GM21390 (cell line): ENCODE results near the gene PSMB3.
"Not testable (repeated sequence)": the region's sequence is repeated elsewhere in the genome, so short reads cannot be mapped to it uniquely, and the experiment has no call there.

Experiments used
- ATAC-seq: cut with Tn5 transposase; IDR thresholded peaks from one replicate; pipeline ENCODE4 v1.9.1; 2021; ENCODE audit not compliant: unreplicated experiment

PSMB3 gene

DNA sequence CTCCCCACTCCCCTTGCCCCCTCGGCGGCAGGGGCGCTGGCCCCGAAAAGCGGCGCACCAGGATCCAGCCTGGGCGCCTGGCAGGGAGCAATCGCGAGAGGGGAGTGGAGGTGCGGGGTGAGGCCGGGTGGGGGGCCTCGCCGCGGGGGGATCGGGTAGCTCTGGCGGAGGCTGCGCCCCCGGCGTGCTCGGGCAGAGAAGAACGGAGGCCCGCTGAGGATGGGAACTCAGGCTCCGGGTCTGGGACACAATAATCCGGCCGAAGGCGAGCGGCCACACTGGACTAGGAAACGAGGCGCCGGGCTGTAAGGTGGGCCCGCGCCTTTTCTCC lies 3.7 kb upstream of the PSMB3 start:
- ATAC-seq: no peak

DNA sequence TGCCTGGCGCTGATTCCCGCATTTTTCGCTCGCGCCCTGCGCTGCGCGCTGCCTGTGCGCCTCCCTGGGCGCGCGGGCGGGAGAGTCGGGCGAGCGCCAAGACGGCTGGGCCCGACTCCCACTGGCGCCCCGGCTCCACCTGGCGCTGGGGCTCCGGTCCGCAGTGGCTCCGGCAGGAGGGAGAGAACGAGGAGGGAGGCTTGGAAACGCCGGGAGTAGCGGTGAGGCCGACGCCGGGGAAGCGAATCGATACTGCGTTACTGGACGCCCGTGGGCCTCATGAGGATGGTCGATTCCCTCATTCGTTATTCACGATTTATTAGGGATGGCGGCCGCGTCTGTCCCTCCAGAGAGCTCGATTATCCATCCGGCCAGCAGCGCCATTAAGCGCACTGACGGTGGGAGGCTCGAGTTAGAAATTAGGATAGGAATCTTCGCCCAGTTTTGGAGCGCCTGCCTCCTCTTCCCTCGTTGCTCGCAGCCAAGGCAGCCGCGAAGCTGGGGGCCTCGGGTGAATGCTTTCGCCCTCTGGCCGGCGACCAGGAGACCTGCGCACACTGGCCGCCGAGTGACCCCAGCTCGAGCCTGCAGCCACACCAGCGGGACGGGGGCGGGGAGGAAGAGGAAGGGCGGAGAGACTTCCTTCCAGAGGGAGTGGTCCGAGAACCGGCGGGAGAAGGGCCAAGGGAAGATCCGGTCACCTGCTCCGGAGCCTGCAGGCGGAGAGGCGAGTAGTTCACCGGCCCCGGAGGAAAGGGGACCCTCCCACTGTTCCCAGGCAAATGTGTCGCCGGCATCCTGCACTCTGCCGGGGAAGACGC lies 3.1 kb upstream of the PSMB3 start:
- no peak for ATAC-seq

DNA sequence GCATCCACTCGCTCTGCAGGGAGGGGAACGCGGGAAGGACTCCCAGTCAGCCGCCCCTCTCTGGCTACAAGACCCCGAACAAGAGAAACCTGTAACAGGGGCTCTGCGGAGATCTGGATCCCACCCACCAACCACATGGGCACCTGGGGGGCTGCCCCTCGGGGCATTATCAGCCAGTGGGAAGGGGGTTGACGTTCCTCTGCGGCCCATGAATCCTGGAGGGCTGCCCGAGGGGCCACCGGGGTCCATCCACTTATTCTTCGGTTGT lies 2.6 kb upstream of the PSMB3 start:
- no peak for ATAC-seq

DNA sequence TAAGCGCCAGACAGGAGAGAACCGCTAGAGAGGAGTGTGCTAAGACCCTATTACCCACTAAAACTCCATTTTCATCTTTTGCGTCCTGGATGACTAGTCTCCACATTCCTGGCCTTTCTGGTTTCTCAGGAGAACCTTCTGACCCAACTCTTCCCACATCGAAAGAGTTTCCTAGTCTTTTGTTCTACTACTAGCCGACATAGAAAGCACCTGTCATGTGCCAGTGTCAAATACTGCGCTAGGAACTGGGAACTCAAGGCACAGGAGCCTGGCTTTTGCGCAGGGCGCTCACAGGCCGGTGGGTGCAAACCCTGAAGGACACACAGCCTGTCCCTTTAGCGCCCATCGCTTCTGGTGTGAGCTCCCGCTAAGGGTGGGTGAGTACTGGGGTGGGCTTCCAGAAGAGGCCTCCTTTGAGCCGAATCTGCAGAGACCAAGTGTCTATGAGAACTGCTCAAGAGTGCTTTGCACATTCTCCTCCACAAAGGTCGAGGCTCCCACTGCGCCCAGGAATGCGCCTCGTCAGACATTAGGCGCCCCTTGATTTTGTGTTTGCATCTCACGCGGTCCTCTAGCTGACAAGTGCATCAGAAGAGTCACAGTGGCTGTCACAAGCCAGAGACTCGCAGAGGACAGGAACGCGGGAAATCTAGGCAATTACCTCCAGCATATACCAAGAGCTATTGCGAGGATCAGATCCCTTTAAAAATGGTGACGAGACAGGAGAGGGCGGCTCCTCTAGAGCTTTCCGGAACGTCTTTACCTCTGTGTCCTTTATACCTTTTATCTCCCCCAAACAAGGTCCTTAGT lies 2.0 kb upstream of the PSMB3 start:
- ATAC-seq: no peak

DNA sequence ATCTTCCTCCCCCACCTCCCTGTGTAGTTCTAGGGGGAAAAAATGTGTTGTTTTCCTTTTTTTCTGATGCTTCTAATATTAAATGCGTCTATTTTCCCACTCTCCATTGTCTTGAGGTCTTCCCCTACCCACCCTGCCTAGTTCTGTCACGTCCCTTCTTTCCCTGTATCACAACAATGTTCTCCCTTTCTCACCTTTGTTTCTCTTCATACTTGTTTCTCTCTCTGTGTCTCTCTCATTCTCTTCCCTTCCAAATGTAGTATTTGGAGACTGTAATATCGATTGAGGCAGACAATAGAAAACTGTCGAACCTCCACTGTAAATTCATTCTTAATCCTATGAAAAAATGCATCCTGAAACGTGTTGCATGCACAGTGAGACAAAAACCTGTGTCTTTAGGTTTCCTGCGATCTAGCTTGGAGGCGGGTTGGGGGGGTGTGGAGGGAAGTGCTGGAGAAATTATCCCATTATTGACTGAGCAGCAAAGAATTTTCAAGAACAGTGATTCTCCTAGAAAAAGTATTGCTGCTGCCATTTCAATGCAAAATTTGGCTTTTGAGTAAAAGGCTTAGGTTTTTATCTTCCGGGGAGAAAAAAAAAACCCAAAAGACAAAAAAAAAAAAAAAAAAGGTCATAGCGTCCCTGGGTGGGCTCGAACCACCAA lies 1.3 kb upstream of the PSMB3 start:
- no peak for ATAC-seq

DNA sequence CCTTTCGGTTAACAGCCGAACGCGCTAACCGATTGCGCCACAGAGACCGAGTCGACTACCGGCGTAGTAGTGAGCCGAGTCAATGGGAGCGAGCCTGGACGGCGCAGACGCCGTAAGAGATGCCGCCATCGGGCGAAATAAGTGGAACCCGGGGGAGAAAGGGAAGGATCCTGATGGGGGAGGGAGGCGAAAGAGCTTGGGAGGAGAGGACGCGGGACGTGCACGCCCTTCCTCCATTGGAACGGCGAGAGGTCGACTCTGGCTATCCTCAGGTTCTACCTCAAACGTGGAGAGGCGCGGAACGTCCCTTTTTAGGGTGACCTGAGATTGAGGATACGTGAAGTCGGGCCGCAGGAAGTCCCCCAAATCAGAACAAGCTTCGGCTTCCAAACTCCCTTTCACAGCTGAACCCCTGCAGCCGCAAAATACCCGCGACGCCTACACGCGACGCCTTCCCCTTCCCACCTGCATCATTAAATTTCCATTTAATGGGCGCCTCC lies 683 bp upstream of the PSMB3 start:
- ATAC-seq: peak; percentile 12

DNA sequence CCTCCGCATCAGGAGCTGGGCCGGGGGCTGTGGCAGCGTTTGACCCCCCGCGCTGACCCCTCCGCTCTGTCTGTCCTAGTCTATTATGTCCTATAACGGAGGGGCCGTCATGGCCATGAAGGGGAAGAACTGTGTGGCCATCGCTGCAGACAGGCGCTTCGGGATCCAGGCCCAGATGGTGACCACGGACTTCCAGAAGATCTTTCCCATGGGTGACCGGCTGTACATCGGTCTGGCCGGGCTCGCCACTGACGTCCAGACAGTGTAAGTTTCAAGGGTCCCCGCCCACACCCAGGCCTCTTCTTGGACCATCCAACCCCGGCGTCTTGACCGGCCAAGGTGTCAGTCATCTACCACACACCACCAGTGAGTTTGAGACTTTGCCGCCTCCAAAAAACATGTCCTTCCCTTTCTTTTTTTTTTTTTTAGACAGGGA lies 548 bp downstream of the PSMB3 start:
- ATAC-seq: no peak

DNA sequence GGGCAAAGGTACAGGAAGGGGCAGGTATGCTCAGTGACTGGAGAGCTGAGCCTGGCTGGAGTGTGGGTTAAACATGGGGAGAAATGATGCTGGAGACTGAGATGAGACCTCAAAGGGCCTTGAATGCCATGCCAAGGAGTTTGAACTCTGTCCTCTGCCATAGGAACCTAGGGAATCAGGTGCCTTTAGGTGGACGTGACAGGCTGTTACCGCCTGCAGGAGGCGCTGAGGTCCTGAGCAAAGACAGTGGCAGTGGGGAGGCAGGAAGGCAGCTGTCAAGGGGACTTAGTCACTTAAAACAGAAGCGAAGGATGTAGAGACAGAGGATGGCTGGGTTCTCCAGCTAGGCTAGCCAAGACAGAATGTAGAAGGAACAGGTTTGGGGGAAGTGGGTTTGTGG lies 9.1 kb downstream of the PSMB3 start:
- ATAC-seq: no peak

DNA sequence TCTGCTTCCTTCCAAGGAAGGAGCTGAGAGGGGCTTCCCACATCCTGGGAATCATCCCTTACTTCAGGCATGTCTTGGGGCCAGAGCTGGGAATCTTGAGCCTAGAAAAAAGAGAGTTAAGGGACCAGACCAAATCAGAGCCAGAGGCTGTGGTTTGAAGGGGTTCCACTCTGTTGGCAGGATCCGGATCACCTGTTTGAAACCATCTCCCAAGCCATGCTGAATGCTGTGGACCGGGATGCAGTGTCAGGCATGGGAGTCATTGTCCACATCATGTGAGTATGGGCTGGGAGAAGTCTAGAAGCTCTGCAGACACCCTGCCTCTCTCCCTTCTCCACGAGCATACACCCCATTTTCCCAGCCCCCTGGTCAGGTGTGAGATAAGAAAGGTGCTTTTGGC lies 9.7 kb downstream of the PSMB3 start:
- no peak for ATAC-seq

DNA sequence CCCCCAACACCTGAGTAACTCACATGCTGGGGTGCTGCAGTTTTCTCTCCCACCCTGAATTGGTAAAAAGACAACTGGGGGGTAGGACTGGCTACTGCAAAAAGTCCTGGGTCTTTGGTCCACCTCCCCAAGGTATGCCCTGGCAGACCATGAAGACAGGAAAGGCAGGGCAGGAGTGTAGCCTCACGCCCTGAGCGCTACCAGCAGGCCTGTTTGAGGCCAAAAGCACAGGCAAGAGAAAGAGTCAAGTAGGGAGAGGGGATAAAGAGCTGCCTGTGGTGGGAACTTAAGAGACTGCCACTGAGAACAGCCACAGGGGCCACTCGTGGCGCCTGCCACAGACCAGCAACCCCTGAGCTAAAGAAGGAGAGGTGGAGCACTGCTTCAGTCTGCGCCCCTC lies 13.8 kb downstream of the PSMB3 start:
- no peak for ATAC-seq

DNA sequence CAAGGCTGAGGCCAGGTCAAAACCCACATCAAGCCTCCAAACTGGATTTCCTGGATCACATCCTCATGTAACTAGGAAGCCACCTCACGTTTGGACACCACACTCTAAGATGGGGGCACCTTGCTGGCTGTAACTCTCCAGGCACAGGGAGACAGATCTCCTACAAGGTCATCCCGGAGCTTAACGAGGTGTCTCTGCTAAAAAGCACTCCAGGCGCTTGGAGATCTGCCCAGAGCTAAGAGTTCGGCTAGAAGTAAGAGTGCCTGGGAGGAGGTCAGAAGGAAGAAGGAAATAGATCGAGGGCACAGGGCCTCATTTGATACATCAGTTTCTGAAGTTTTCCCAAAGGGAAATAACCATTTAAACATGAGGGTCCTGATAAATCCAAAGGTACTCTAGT lies 15.9 kb downstream of the PSMB3 start:
- ATAC-seq: no peak

DNA sequence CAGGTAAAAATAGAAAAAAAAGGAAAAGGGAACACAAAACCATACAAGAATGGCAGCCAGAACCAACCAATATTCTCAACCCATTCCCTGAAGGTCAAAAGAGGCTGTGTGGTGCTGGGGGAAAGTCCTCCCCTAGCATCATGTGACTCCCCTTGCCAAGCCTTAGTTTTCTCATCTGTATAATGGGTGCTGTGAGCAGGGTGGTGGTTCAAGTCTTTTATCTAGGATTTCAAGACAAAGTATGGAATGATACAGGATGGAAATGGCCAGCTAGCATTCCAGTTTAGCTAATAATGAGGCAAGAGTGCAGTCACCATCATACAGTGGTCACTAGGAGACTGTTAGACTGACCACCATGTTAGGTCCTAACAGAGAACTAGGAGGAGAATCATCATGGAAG lies 20.7 kb downstream of the PSMB3 start:
- ATAC-seq: no peak

DNA sequence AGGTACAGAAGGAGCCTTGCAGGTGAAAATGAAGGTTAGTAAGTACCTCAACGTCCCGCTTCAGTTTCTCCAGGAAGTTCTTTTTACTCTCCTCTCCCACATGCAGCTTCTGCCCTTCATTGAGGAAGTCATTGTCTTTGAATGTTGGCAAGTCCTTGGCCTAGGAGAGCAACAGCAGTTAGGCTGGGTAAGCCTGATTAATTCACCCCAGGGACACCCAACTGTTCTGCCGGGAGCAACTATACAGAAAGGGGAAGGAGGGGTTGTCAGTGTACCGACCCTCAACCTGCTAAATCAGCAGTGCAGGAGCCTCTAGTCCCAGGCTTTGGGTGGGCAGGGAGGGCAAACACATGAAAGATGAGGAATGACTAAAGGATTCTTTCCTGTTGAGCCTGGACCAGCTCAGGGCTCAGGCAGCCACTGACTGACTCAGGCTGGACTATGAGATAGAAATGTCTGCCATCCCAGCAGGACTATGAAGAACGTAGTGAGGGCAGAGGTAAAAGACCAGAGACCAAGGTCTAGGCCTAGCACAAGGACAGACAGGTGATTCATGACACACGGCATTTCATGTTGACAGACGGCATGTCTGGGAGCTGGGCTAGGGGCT lies 25.2 kb downstream of the PSMB3 start:
- no peak for ATAC-seq

DNA sequence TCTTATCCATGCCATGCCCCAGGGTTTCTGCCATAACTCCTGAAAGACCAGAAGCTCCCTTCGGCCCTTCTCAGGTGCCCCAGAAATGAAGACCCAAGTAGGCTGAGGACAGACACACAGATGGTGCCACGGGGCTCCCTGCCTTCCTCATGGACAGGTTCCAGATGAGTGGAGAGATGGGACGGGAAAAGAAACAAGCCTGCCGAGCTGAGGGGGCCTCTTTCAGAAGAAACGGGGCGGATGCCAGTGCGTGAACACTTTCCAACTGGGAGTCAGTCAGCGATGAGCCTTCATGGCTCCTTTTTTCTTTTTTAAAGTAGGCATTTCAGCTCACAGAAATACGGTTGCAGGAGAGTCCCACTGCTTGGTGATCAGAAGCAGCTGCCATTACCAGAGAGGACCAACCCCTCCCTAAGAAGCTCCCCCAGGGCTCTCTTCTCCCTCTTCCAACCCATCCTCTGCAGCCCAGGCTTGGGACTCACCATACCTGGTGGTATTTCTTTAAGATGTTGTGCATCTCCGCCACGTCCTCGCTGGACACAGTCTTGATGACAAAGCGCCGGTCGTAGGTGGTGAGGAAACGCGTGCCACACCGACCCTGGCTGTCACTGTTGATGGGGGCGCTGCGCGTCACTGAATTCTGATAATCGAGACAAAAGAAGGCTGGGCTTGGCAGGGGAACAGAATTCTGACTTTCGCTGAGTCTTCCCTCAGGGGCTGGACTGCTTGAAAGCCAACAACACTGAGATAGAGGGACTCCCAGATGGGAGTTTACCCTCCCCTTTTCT lies 27.6 kb downstream of the PSMB3 start:
- no peak for ATAC-seq

DNA sequence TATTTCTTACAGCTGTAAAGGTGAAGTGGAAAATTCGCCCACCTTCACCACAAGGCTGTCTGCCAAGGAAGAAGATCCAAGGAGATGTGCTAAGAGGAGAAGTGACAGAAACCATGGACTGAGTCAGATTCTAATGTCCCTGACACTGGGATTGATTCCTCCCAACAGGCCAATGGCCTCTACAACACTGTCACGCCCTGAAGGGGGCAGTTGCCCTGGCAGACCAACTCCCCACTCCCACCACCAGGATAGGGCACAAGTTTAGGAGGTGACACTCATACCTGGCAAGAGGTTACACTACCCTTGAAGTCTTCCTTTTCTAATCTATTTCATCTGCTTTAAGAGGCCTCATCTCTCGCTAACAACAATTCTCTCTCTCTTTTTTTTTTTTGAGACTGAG lies 30.7 kb downstream of the PSMB3 start:
- ATAC-seq: no peak

DNA sequence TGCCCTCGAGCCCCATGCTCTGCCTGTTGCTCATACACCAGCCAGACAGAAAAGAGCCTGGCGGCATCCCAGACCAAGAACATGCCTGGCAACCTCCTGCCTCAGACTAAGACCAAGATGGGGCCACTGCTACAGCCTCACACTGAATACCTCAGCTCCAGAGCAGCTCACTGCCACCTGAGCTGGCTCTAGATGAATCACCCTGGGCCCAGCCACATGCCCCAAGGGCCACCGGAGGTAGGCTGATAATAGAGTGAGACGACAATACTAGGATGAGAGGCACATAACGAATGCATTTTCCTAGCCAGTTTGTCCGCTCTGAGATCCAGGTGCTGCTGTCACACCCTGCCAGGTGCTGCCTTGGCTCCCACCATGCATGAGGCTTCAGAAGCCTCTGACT lies 33.8 kb downstream of the PSMB3 start:
- no peak for ATAC-seq

DNA sequence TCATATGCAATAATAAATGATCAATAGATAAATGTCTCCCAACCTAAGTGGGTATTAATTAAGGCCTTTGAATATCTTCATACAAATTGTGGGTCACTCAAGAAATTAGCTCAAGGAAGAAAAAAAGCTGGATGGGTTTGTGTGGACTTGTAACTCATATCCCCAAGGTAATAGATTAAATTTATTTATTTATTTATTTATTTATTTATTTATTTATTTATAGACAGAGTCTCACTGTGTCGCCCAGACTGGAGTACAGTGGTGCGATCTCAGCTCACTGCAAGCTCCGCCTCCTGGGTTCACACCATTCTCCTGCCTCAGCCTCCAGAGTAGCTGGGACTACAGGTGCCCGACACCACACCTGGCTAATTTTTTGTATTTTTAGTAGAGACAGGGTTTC lies 35.5 kb downstream of the PSMB3 start:
- not testable (repeated sequence) for ATAC-seq

DNA sequence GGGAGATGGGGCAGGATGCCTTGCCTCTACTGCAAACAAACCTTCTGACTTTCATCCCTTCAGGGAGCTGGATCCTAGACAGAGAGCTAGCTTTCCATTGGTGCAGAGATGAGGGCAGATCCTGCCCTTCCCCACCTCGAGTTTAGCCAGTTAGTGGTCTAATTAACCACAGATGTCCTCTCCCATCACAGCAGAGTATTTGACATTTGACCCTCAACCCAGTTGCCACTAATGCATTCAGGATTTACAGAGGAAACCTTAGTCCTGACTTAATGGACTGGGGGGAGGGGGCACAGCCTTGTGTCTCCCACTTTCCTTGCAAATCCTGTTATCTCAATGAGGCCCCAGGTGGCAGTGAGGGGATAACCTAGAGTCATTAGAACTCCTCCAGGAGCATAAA lies 36.6 kb downstream of the PSMB3 start:
- ATAC-seq: no peak

DNA sequence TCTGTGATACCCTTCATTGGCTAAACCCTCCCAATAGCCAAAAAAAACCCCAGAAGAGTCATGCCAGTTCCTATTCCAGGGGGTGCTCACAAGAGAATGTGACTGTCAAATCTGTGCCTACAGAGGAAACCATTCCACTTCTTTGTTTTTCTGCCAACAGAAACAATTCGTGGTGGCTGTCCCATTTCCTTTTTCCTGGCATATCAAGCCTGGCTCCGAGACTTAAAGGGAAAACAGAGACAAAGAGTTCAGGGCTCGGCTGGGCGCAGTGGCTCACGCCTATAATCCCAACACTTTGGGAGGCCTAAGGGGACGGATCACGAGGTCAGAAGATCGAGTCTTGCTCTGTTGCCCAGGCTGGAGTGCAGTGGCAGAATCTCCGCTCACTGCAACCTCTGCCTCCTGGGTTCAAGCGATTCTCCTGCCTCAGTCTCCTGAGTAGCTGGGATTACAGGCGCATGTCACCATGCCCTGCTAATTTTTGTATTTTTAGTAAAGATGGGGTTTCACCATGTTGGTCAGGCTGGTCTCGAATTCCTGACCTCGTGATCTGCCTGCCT lies 37.7 kb downstream of the PSMB3 start:
- not testable (repeated sequence) for ATAC-seq

DNA sequence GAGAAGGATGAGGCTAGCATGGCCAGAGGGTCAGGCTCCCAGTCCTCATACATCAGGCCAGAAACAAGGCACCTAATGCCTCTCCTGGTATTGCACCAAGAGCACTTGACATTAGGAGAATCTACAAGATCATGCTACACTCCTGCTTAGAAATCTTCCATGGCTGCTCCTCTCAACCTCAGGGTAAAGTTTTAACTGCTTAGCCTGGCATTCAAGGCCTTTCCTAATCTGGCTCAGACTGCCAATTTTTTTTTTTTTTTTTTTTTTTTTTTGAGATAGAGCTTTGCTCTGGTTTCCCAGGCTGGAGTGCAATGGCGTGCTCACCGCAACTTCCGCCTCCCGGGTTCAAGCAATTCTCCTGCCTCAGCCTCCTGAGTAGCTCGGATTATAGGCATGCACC lies 38.6 kb downstream of the PSMB3 start:
- ATAC-seq: no peak

DNA sequence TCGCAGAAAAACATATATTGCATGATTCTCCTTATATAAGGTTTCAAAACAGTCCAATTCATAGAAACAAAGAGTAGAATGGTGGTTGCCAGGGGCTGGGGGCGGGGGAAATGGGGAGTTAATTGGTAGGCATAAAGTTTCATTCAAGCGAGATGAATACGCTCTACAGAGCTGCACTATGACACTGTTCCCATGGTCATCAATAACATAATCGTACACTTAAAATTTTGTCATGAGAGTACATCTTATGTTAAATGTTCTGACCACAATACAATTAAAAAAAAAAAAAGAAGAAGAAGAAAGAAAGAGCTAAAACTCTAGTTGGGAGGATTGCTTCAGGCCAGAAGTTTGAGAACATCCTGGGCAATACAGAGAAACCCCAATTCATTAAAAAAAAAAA lies 41.7 kb downstream of the PSMB3 start:
- ATAC-seq: no peak
